T1000 (cell line): Measurements from ENCODE around the gene COL13A1.

Source experiments
- DNase-seq: peaks from one replicate; lab custom pipeline; 2025; ENCODE audit warnings: mixed read lengths; lab: John Stamatoyannopoulos, UW

COL13A1 gene

DNA sequence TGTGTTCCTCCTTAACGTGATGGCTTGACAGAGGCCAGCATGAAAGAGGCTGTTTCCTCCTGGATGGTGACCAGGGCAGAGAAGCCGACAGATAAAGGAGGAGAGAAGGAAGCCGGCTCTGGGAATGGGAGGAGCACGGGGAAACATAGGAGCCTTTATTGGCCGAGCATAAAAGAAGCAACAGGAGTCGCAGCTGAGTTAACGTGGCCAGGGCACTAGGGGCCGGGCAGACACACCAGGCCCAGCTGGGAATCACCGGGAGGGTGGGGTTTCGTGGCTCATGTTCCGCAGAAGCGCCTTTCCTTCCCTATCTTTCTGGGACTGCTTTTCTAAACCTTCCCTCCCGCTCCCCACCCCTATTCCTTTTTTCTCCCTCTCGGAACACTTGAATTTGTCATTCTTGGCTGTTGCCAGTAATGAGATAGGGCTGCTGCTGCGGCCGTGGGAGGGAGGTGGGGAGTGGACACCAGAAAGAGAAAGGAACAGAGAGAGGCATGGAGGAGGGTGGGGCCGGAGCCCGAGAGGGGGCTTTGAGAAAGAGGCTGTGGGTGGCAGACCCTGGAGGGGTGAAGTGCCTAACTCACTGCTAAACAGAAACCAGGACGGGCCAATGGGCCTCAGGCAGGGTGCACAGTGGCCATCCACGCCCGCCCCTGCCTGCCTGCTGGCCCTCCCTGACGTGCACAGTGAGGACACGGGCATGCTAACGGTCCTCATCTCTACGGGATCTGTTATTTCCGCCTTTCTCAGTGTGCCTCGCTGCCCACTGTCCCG, 65.2 kb downstream of the COL13A1 start:
- DNase-seq: peak; percentile 51

DNA sequence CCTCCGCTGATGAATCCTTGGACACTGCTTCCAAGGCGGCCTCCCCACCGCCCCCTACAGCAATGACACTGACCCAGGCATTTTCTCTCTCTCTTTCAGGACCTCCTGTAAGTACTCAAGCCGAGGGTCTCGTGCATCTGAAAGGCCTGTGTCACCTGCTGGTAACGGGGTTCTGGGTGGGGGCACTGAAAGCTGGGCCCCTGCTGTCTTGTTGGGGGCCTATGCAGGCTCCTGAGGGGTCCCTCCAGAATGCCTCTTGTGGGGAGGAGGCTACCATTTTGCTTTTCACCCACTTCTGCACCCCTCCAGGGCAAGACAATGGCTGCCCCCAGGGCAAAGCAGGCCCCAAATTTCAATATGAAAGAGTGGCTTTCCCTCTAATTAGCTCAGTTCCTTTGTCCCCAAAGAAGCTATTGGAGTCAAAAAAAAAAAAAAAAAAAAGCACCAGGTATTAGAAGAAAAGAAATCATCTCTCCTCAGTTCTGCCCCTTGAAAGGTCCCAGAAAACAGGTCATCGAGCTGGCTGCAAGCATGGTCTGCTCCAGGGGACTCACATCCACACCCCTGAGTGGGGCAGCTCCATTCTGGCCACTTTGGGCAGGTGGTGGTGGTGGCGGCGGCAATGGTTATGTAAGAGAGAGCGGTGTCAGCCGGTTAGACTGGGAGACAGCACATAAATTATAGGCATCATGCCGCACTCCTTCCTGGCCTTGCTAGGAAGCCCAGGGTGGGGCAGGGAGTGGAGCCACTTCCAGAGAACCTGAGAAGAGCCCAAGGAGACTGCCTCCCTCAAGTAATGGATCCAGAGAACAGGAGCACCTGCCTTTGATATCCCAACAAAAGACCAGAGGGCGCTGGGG, 66.2 kb downstream of the COL13A1 start:
- no peak for DNase-seq

DNA sequence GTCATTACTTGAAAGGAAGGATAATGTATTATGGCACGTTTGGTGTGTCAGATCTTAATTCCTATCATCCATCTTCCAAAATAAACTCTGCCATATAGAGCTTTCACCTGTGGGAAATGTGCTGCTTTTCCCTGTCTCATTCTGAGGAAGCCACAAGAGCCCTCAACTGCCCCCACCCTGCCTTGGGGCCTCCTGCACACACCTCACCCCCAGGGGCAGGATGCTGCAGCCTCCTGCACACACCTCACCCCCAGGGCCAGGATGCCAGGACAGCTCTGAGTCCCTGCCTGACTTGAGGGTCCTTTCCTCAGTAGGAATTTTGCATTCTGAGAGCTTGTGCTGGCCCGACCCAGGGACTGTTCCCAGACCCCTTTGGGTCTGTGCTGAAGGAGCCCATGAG, 67.1 kb downstream of the COL13A1 start:
- no peak for DNase-seq

DNA sequence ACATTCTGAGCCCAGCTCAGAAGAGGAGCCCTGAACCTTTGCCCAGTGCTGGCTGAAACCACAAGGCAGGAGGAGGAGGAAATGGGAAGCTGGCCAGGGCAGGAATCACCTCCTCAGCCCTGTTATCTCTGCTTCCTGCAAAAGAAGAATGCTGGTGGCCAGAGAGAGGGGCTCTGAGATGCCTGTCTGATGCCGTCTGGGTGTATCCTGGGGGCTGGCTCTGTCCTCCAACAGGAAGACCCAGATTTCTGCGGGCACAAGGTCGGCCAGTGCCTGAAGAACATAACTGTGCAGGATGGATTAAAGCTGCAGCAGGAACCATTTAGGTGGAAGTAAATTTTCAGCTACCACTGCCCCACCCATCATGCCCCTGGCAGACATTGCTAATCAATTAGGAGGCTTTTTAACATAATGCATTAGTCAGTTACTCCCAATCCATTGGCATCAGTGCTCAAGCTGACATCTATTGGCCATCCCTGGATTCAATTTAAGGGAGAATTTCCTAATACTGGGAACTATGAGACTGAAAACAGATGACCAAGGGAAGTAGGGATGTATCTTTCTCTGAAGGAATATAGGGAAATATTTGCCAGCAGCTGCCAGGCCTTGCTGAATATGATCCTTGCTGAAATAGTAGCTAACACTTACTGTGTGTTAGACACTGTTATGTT, 67.7 kb downstream of the COL13A1 start:
- peak; percentile 24 for DNase-seq

DNA sequence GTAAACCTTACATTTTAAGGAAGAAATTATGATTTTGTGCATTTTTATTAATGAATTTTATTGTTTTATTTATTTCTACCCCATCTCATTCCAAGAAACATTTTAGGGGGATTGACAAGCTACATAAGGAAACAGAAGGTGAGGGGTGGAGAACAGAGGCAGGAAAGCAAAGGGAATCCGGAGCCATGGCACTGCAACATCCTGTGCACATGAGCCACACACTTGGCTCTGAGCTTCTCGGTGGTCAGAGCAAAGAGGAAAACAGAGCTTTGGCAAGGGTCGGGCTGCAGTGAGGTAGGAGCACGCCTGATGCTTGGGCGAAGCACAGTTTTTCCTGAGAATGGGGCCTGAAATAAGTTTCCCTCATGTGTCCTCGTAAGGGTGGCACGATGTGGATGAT, 68.9 kb downstream of the COL13A1 start:
- DNase-seq: no peak

DNA sequence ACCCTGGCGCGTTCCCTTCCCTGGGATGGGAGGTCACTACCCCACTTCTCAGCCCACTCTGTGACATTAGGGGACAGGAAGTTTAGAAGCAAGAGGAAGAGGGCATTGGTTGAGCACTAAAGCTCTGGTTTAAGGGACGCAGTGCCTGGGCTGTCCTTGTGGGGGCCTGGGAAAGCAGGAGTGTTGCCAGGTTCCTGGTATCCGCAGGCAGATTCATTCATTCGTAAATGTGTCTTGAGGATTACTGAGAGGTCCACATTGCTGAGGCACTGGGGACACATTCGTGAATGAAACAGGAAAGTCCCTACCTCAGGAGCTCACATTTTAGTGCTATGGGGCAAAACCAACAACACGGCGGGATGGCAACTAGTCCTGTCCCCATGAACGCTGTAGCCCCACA, 69.4 kb downstream of the COL13A1 start:
- no peak for DNase-seq

DNA sequence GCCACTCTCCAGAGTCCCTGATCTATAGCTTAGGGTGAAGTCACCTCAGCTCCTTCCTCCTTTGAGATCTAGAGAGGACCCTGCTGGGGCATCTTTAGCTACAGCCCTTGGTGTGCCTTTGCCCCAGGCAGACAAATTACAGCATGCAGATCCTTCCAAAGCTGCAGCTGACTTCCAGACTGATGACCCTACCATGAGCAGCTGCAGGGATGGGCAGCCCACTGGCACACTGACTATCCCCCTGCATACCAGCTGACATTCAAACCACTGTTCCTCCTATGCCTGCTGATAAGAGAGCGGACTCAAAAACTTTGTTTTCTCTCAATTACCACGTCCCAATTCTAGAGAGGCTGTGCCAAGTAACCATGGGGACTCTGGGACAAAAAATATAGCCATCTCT, 70.6 kb downstream of the COL13A1 start:
- DNase-seq: no peak

DNA sequence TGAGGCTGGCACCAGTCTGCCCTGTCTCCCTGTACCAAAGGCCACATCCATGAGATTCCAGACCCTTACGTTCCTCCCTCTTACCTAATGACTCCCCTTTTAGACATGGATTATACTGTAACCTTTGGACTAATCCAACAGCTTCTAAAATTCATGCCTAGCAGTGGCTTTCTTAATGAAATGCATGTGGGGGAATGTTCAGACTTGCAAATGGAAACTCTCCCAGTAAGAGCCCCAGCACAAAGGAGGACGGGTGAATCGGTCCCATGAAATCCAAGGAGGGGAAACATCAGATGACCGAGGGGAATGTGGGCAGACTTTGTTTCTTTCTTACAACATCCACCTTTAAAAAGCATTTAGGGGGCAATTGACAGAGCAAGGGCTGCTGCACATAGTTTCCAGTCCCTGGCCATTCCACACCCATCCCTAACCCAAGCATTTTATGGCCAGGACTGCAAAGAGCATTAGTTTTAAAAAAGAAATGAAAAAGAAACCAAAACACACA, 71.5 kb downstream of the COL13A1 start:
- DNase-seq: no peak

DNA sequence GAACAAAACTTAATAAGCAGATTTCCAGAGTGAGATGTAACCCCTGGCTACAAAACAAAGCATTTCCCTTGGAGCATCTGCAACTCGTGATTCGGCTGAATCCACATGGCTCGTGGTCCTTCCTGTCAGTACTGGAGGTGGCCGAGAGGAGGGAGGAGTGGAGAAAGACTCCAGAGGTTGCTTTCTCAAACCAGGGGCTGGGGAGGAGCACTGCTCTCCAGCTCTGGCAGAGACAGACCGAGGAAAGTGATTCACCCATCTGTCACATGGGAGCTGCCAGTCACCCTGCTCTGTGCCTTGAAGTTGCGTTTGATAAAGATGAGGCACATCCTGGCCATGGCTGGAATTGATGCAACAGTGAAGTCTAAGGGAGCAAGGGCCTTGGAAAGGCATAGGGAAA, 72.7 kb downstream of the COL13A1 start:
- peak; percentile 37 for DNase-seq

DNA sequence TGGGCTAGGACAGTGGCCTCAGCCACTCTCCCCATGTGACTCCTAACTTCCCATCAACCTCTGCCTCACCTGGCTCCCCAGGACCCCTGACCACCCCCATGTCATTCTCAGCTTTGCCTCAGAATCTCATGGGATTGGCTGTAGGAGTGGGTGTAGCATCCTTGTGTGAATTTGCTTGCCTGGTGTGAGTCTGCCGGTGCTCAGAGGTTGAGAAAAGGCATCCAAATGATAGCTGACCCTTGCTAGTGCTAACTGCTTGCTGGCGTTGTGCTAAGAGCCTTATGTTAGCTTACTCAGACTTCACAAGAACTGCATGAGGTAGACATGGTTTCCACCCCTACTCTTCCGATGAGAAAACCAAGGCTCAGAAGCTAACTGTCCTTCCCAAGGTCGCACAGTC, 74.2 kb downstream of the COL13A1 start:
- no peak for DNase-seq

DNA sequence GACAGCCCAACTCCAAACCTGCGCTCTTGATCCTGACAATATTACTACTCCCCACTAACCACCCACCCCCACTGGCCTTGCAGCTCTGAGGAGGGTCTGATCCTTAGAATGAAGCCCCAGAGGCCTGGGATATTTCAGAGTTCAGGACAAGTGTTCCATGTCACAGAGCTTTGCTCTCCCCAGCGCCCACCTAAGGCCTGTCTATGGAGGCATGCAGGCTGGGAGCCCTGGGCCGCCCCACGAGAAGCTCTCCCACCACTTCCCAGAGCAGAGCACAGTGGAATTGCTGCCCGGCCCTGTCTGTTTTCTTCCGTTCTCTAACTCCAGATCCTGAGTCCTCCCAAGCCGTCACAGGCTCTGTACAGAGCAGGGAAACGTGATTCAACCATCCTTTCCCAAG, 74.6 kb downstream of the COL13A1 start:
- no peak for DNase-seq

DNA sequence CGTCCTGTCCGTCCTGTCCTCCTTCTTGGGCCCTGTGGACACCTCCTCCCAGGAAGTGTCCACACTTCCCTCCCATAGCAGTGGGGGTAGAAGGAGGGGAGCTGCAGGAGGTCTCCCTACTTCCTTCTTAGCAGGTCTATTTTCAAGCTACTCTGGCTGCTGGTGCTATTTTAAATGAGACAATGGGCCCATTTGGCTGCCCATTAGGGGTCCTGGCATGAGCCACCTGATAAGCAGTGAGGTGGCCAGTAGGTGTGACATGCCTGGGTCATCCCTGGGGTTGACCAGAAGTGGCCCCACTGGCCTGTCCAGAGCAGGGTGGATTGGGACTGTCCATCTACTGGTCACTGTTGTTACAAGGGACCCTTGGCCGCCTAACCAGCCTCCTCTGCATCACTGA, 75.2 kb downstream of the COL13A1 start:
- no peak for DNase-seq

DNA sequence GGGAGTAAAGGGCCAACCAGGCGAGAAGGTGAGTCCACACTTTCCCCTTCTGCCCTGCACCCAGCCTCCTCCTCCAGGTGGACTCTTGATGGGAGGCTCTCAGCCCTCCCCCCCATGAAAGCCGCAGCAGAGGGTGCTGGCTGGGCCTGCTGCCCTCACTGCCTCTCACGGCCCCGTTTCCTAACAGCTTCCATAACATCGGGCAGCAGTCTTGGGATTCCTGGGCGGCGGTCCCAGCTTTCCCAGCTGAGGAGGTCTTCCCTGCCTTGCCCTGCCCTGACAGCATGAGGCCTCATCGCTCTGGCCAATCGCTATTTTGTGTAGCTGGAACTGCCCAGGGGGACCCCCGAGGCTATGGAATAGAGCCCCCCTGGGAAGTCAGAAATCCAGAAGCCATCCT, 76.3 kb downstream of the COL13A1 start:
- no peak for DNase-seq

DNA sequence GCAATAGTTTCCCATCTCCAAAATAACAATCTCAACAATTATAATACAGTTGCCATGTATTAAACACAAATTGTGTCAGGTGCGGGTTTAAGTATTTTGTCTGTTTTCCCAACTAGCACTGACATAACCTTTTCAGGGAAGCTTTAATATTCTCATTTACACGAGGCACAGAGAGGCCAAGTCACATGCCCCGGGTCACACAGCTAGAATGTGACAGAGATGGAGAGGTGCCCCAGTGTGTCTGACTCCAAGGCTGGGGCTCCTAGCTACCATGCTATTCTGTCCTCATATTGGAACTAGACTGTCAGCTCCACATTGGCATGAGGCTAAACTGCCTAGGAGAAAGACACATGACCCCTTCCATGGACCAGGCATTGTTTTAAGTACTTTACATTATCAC, 77.2 kb downstream of the COL13A1 start:
- no peak for DNase-seq

DNA sequence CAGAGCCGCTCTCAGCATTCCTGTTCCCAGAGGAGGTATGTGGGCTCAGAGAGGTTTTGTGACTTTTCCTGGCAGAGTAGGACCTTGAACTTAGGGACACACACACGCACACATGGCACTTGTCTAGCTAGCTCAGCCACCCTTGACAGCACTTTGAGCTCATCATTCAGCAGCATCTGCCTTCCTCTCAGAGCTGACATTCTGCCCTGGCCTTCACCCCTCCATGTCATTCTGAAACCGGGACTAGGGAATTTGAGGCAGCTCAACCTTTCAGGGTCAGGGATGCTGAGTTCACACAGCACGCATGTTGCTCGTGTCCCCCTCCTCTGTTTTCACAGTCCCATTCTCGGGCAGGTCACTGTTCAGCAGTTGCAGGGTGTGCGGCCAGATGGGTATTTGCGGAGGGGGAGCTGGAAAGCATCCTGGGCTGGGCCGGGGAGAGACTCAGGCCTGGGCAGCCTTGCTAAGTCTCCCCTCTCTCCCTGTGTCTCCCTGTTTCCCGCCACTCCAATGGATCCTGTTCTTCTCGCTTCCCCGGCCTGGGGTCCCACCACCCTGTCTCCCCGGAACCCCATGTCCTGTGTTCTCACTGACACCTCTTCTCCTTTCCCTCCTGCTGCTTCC, 78.0 kb downstream of the COL13A1 start:
- no peak for DNase-seq

DNA sequence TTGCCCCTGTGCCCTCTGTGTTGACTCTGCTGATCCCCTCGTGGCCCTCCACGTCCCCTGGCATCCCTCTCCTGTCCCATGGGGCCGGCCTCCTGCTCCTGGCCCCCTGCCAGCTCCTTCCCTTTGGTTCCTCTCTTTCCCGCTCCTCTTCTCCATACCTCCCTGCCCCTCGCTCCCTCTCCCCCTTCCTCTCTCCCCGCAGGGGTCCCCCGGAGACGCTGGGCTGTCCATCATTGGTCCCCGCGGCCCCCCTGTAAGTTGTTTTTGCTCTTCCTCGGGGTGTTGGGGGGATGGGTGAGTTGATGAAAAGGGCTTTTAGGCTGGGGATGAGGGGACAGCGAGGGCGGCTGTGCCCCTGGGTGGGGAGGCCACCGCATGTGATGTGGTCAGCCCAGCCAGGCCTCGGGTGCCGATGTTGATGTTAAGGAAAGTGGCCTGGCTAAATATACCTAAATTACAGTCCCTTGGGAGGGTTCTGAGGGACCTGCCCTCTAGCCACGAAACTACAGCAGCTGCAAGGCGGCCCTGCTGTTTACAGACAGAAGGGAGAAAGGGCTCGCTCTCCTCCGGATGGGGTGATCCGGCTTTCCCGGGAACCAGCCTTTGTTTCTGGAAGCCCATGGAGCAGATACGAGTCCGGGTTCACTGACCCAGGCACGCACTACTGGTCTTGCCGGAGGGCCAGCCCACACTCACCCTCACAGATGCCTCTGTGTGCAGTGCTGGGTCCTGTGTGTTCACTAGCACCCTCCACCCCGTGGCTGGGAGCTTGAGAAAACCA, 78.8 kb downstream of the COL13A1 start:
- no peak for DNase-seq

DNA sequence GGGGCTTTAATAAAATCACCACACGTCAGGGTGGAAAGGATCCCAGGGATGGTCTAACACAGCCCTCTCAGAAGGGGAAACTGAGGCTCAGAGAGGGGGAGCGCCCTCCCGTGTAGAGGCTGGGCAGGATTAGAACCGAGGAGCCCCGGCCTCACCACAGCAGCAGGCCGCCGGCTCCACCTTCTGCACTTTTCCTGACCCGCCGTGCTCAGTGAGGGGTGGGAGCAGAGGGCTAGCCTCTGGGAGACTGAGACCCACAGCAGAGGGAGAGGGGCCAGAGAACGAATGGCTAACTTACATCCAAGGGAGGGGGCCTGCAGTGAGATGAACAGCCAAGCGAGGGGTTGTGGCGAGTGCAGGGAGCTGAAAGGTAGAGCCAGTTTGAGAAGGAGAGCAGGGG, 79.5 kb downstream of the COL13A1 start:
- DNase-seq: no peak

DNA sequence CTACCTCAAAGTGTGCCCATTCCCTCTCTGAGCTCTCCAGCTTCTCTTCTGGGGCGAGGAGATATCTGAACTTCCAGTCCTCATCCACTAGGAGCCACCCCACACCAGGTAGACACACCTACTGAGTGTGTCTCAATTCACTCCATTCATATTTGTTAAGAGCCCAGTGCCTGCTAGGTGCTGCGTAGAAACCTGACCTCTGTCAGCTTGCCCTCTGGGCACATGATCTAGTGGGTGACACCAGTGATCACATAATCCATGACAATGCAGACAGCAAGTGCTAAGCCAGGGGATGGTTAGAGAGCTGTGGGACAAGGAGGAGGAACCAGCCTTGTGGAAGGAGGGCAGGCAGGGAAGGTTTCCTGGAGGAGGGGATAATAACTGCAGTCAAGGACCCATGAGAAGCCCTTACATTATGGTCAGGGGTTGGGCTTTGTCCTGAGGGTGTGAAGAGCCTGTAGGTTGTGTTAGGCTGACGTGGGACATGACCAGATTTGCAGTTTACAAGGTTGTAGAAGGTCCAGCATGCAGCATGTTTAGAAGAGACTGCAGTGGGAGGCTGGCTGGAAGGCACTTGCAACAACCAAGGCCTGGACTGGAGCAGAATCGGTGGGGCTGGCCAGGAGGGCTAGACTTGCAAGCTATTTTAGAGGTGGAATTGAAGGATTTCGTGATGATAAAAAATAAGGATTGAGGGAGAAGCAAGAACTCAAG, 81.8 kb downstream of the COL13A1 start:
- DNase-seq: no peak

DNA sequence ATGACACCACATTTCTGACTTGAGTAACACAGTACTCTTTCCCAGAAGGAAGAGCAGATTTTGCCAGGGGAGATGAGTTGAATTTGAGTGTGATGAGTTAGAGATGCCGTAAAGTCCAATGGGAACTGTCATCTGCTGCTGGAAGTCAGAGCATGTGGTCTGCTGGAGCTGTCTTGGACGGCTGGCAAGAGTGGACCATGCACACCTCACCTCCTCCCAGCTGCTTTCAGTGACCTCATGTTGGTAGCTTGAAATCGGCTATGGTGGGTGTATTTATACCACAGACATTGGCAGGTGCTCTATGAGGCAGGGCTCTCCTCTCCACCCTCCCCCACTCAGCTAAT, 82.3 kb downstream of the COL13A1 start:
- no peak for DNase-seq

DNA sequence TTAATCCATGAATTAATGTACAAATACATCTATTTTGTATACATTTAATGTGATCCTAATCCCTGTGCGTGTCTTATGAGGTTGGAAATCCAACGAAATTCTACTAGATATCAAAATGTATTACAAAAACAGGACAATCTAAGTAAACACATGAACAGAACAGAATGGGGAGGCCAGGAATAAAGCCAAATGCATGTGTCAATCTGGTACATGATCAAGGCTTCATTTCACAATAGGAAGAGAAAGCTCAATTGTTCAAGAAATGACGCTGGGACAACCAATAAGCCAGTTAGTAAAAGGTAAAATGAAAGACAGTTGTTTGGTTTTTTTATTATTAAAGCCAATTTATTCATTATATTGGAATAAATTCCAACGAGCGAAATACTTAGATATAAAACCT, 83.0 kb downstream of the COL13A1 start:
- DNase-seq: no peak
